K562 (cell line): ENCODE results near the gene LGR6. TPM values are rescaled to one million over a fixed set of nuclear protein-coding genes. Genes with fewer than 3 reads are reported as not detected.

ENCODE experiments used
- ATAC-seq: fragments of 200-7000 bp; cut with Tn5 transposase; 3 replicates; pipeline ENCODE4 v1.9.1; 2020; ENCODE audit warnings: moderate library complexity
- BruUV-seq: library from RNA; stranded (reverse); fragments of 400-500 nt; replicated peaks from 2 replicates; lab custom pipeline; 2021; lab: Mats Ljungman, UMichigan
- CTCF ChIA-PET: fragments of 300-600 bp; formaldehyde crosslinking; extraction: SDS; loops from one replicate; lab custom pipeline; 2021; ENCODE audit warnings: low intra/inter-chr PET ratio; lab: Yijun Ruan, JAX
- POLR2A ChIA-PET: fragments of 300-600, 350-650 bp; sonication (Branson Sonifier 250); formaldehyde crosslinking; extraction: SDS; loops from one replicate; lab custom pipeline; 2021; ENCODE audit warnings: antibody characterized with exemption, inconsistent platforms; lab: Yijun Ruan, JAX
- DNase-seq, 4 experiments: peaks; one replicate each; pipeline versions ENCODE4 v3.0.0 to v3.0.0-alpha.2; 2011 to 2018; ENCODE audit warnings: low spot score in 3 of 4, mixed read lengths in 3 of 4; ENCODE audit errors: extremely low read depth in 1 of 4
- FAIRE-seq: peaks from 2 replicates; lab custom pipeline; 2011; peaks lifted over from hg19 to GRCh38; lab: Jason Lieb, UNC
- H2AFZ ChIP-seq: 2 replicates; pipeline ENCODE4 v1.6.0; 2011; ENCODE audit warnings: low read depth, low read length, control low read depth, inconsistent platforms
- H3K27ac ChIP-seq: fragments of 200-600 bp; 3 replicates; pipeline ENCODE4 v1.8.0; 2011; ENCODE audit warnings: low read depth, mild to moderate bottlenecking, control low read depth, inconsistent platforms, low read length, moderate library complexity, mixed read lengths; ENCODE audit errors: extremely low read depth
- H3K27me3 ChIP-seq, 2 experiments: fragments of 300-600 bp in 1 of 2; 2 replicates in 1 of 2; 3 replicates in 1 of 2; pipeline versions ENCODE4 v1.6.0 to v1.8.0; 2011; ENCODE audit warnings: inconsistent platforms in 2 of 2, low read length in 2 of 2, mild to moderate bottlenecking in 1 of 2, mixed read lengths in 1 of 2, moderate library complexity in 1 of 2; ENCODE audit not compliant: control insufficient read depth in 2 of 2, insufficient read depth in 2 of 2
- H3K36me3 ChIP-seq: fragments of 300-600 bp; 3 replicates; pipeline ENCODE4 v1.8.0; 2011; ENCODE audit warnings: mild to moderate bottlenecking, low read length, inconsistent platforms; ENCODE audit not compliant: control insufficient read depth, insufficient read depth
- H3K4me1 ChIP-seq, 2 experiments: fragments of 200-600 bp in 1 of 2; replicated peaks in 1 of 2; 2 replicates in 1 of 2; 3 replicates in 1 of 2; pipeline versions ENCODE4 v1.5.1 to v1.8.0; 2011; ENCODE audit warnings: inconsistent platforms in 2 of 2, low read length in 2 of 2, mild to moderate bottlenecking in 1 of 2, mixed read lengths in 1 of 2, moderate library complexity in 1 of 2; ENCODE audit not compliant: control insufficient read depth in 2 of 2, insufficient read depth in 2 of 2
- H3K4me2 ChIP-seq: 2 replicates; pipeline ENCODE4 v1.6.1; 2011; ENCODE audit warnings: low read length, control low read depth, inconsistent platforms, mixed read lengths; ENCODE audit not compliant: insufficient read depth
- H3K4me3 ChIP-seq: fragments of 200-600 bp; sonication (generic), shearing (Covaris generic); 2 replicates; pipeline ENCODE4 v1.5.1; 2016; ENCODE audit warnings: control low read depth, inconsistent platforms
- H3K79me2 ChIP-seq: fragments of 200-600 bp; 3 replicates; pipeline ENCODE4 v1.8.0; 2011; ENCODE audit warnings: low read length, inconsistent platforms; ENCODE audit not compliant: control insufficient read depth, insufficient read depth
- H3K9ac ChIP-seq, 2 experiments: 2 replicates each; pipeline versions ENCODE4 v1.6.0 to v1.6.1; 2011; ENCODE audit warnings: low read depth in 2 of 2, low read length in 2 of 2, control low read depth in 1 of 2, inconsistent platforms in 1 of 2, mild to moderate bottlenecking in 1 of 2, mixed read lengths in 1 of 2; ENCODE audit not compliant: insufficient read depth in 1 of 2
- H3K9me1 ChIP-seq: one replicate; pipeline ENCODE4 v1.6.0; 2011; ENCODE audit warnings: inconsistent platforms, mild to moderate bottlenecking, low read length, moderate library complexity; ENCODE audit not compliant: control insufficient read depth, insufficient read depth
- H3K9me3 ChIP-seq: replicated peaks from 2 replicates; pipeline ENCODE4 v1.5.1; 2011; ENCODE audit warnings: low read depth, low read length, inconsistent platforms; ENCODE audit not compliant: control insufficient read depth, insufficient read depth
- H4K20me1 ChIP-seq: replicated peaks from 2 replicates; pipeline ENCODE4 v1.6.1; 2011; ENCODE audit warnings: low read length, inconsistent platforms, mixed read lengths; ENCODE audit not compliant: control insufficient read depth, insufficient read depth
- DMBX1 ChIP-seq: fragments of 250-450 bp; sonication (Bioruptor Pico); IDR thresholded peaks from 2 replicates; pipeline ENCODE4 v1.8.0; 2022; ENCODE audit warnings: inconsistent platforms, mild to moderate bottlenecking, moderate library complexity, borderline replicate concordance
- FOXA1 ChIP-seq: fragments of 450-650 bp; IDR thresholded peaks from 2 replicates; pipeline ENCODE4 v1.6.1; 2016; ENCODE audit warnings: mild to moderate bottlenecking, borderline replicate concordance
- HDAC8 ChIP-seq: fragments of 450-650 bp; IDR thresholded peaks from 2 replicates; pipeline ENCODE4 v1.6.1; 2016; ENCODE audit warnings: mild to moderate bottlenecking, missing genetic modification characterization, moderate library complexity, missing compliant biosample characterization
- IRF2 ChIP-seq: sonication (generic); formaldehyde crosslinking; IDR thresholded peaks from 2 replicates; pipeline ENCODE4 v1.8.1; 2022; ENCODE audit warnings: mild to moderate bottlenecking, missing genetic modification reagents
- KLF16 ChIP-seq: IDR thresholded peaks from 2 replicates; pipeline ENCODE4 v1.6.1; 2016; ENCODE audit warnings: antibody characterized with exemption
- L3MBTL2 ChIP-seq: fragments of 450-650 bp; IDR thresholded peaks from 2 replicates; pipeline ENCODE4 v1.6.1; 2016; ENCODE audit warnings: mild to moderate bottlenecking, moderate library complexity
- NFE2 ChIP-seq: IDR thresholded peaks from 2 replicates; pipeline ENCODE4 v1.6.1; 2014; ENCODE audit warnings: antibody characterized with exemption, low read depth
- NFIC ChIP-seq: fragments of 450-650 bp; IDR thresholded peaks from 2 replicates; pipeline ENCODE4 v1.6.1; 2017; ENCODE audit warnings: mild to moderate bottlenecking, inconsistent platforms
- OTX1 ChIP-seq: fragments of 450-650 bp; formaldehyde crosslinking; IDR thresholded peaks from 2 replicates; pipeline ENCODE4 v1.4.0; 2022; ENCODE audit warnings: mild to moderate bottlenecking
- RFX1 ChIP-seq: fragments of 450-650 bp; IDR thresholded peaks from 2 replicates; pipeline ENCODE4 v1.6.1; 2016; ENCODE audit warnings: mild to moderate bottlenecking, moderate library complexity
- U2AF2 ChIP-seq: fragments of 200-400 bp; formaldehyde crosslinking; optimal IDR thresholded peaks from 2 replicates; pipeline ENCODE3; 2017; ENCODE audit warnings: low read depth, mild to moderate bottlenecking, low read length
- ZEB2 ChIP-seq: fragments of 450-650 bp; IDR thresholded peaks from 2 replicates; pipeline ENCODE4 v1.6.1; 2016
- ZNF124 ChIP-seq: sonication (generic); formaldehyde crosslinking; IDR thresholded peaks from 2 replicates; pipeline ENCODE4 v1.8.1; 2022; ENCODE audit warnings: missing genetic modification reagents
- ZNF175 ChIP-seq: fragments of 200-800 bp; sonication (Bioruptor generic); IDR thresholded peaks from 2 replicates; pipeline ENCODE4 v1.6.1; 2016; ENCODE audit warnings: low read depth, mild to moderate bottlenecking, missing genetic modification characterization, missing compliant biosample characterization
- ZNF282 ChIP-seq: sonication (generic); formaldehyde crosslinking; IDR thresholded peaks from 2 replicates; pipeline ENCODE4 v1.8.1; 2023; ENCODE audit warnings: missing genetic modification reagents
- ZNF695 ChIP-seq: fragments of 450-650 bp; formaldehyde crosslinking; IDR thresholded peaks from 2 replicates; pipeline ENCODE4 v1.4.0; 2020; ENCODE audit warnings: mild to moderate bottlenecking, moderate library complexity
- ZNF717 ChIP-seq: fragments of 250-450 bp; sonication (Bioruptor Pico); IDR thresholded peaks from 2 replicates; pipeline ENCODE4 v1.5.0; 2021
- WGBS: fragments of 100-300 bp; shearing (Covaris generic); methylation state at CpG from one replicate; pipeline ENCODE4 v1.1.6; 2016; ENCODE audit warnings: low coverage, mixed read lengths; ENCODE audit not compliant: insufficient coverage; ENCODE audit errors: missing lambda C conversion rate; 5-methylcytosine and 5-hydroxymethylcytosine counted together
- in situ Hi-C: fragments of 300-500 bp; cut with MboI; formaldehyde crosslinking; loops from 4 replicates; pipeline ENCODE4 v1.15.0; 2018; ENCODE audit warnings: inconsistent platforms, mixed read lengths
- intact Hi-C: fragments of 100-400 bp; cut with micrococcal nuclease; formaldehyde crosslinking; loops from 2 replicates; pipeline ENCODE4 v1.14.2; 2022
- polyA plus RNA-seq, 8 experiments: library from polyadenylated mRNA; depleted of rRNA in 4 of 8; stranded (reverse) in 5 of 8; unstranded in 3 of 8; fragments of >200 nt; fragmentation: Nextera tagmentation in 2 of 8; fragmentation: Illumina TruSeq in 1 of 8; extraction: Ambion mirVana in 2 of 8; extraction: Trizol in 1 of 8; gene quantifications; 2 replicates each; pipeline versions ENCODE4 v1.2.1 to v1.2.3, GENCODE V29; 2011 to 2014; ENCODE audit warnings: inconsistent platforms in 1 of 8, missing spikeins in 1 of 8
- total RNA-seq, 7 experiments: library from RNA; depleted of rRNA in 6 of 7; stranded (reverse); fragments of >200 nt in 6 of 7; fragmentation: Illumina TruSeq in 2 of 7; extraction: Trizol in 2 of 7; gene quantifications; 2 replicates each; pipeline versions ENCODE4 v1.2.1 to v1.2.3, GENCODE V29; 2011 to 2021; ENCODE audit warnings: low replicate concordance in 1 of 7
- TF ChIP-seq, protein P1 (sequence below): sonication (generic); formaldehyde crosslinking; IDR thresholded peaks from 2 replicates; pipeline ENCODE4 v1.8.1; 2023; ENCODE audit warnings: mild to moderate bottlenecking, missing genetic modification reagents

Gene LGR6
- total and polyA plus RNA-seq, 9 of the 15 experiments (the other 6 are each of a cell fraction or from before 2014, with no cell fraction given), result 0.01 to 0.54 (median 0.17) TPM; not detected in 1

DNA sequence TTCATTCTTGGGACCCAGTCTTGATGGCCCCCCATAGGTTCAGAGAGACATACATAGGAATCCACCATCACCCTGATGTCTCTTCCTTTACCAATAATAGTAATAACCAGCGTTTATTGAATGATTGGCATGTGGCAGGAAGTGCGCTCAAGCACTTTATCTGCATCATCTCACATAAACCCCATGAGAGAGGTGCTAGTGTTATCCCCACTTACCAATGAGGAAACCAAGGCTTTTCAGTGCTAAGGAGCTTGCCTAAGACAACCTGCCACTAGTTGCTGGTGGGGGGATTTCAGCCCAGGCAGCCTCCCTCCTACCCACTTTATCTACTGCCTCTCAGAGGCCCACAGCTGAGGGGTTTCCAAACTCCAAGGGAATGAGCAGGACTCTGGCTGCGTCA is 7.7 kb downstream of the LGR6 start (continued):
- TF ChIP-seq, protein P1, sequence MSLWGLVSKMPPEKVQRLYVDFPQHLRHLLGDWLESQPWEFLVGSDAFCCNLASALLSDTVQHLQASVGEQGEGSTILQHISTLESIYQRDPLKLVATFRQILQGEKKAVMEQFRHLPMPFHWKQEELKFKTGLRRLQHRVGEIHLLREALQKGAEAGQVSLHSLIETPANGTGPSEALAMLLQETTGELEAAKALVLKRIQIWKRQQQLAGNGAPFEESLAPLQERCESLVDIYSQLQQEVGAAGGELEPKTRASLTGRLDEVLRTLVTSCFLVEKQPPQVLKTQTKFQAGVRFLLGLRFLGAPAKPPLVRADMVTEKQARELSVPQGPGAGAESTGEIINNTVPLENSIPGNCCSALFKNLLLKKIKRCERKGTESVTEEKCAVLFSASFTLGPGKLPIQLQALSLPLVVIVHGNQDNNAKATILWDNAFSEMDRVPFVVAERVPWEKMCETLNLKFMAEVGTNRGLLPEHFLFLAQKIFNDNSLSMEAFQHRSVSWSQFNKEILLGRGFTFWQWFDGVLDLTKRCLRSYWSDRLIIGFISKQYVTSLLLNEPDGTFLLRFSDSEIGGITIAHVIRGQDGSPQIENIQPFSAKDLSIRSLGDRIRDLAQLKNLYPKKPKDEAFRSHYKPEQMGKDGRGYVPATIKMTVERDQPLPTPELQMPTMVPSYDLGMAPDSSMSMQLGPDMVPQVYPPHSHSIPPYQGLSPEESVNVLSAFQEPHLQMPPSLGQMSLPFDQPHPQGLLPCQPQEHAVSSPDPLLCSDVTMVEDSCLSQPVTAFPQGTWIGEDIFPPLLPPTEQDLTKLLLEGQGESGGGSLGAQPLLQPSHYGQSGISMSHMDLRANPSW (CRISPR knock-in tag), result no peak
- TF ChIP-seq L3MBTL2 (no peak), ZNF175 (CRISPR knock-in tag) (no peak), FOXA1 (no peak), OTX1 (no peak), U2AF2 (no peak)
- TF ChIP-seq, all 486 proteins: peak for 0

DNA sequence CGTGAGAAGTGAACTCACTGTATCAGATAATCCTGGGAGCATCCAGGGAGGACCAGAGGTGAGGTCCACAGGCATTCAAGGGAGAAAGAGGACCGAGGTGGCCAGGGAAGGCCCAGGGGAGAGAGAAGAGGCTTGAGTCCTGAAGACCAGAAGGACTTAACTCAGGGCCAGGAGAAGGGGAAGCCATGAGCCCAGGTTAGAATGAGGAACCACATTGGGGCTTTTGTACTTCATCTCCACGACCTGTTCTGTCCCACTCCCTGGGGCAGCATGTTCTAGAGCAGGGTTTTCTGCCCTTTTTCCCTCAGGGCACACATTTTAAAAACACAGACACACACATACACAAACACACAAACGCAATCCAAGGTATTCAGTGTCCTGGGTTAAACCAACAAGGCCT is 8.4 kb downstream of the LGR6 start:
- Histone ChIP-seq H3K4me3 (no peak overlapping the region), H3K27me3 (peaks cover 0 to 31% of the 10 kb centered on the region in 2 experiments; a peak in 2 of 5 replicates), H3K9me1 (no peaks in the 10 kb centered on the region), H3K9ac (no peak overlapping the region), H3K9me3 (peaks cover 3% of the 10 kb centered on the region; the same call in 1 of the 2 replicates), H3K27ac (no peak overlapping the region), H3K4me2 (no peak overlapping the region), H2AFZ (no peak overlapping the region), H3K36me3 (no peaks in the 10 kb centered on the region), H4K20me1 (no peaks in the 10 kb centered on the region), H3K4me1 (peaks cover 8 to 11% of the 10 kb centered on the region in 2 experiments; a peak in 4 of 5 replicates), H3K79me2 (no peaks in the 10 kb centered on the region)
- WGBS, result 8% methylated on average over 4 of the region's 4 CpGs
- POLR2A ChIA-PET, result interaction anchor here (0.6 kb wide), 1 partner anchor 16 kb away, joined by 3 read pairs; no protein-coding TSS in a partner anchor
- BruUV-seq, result no TSS peak
- in situ Hi-C loops (loop anchor here (25.0 kb wide), 1 partner anchor 110 kb away; no protein-coding TSS in a partner anchor), intact Hi-C loops (no loop called here)
- FAIRE-seq (no peak), ATAC-seq (peak; percentile 14; the same call in 1 of the 3 replicates), DNase-seq (no peak)
- CTCF ChIA-PET, result no interaction called here
- TF ChIP-seq NFE2 (no peak), IRF2 (CRISPR knock-in tag) (no peak), ZEB2 (no peak), KLF16 (no peak), DMBX1 (CRISPR knock-in tag) (no peak), ZNF717 (CRISPR knock-in tag) (no peak), ZNF282 (CRISPR knock-in tag) (no peak), RFX1 (no peak), NFIC (no peak), ZNF124 (CRISPR knock-in tag) (no peak), ZNF695 (CRISPR knock-in tag) (no peak), HDAC8 (tag) (no peak)
